GM12878 (cell line): Measurements from ENCODE around the gene MATN3. TPM values are rescaled to one million over a fixed set of nuclear protein-coding genes. Genes with fewer than 3 reads are reported as not detected.

Experiments
- ATAC-seq: fragments of 200-7000 bp; cut with Tn5 transposase; 3 replicates; pipeline ENCODE4 v1.9.1; 2020; ENCODE audit warnings: mild to moderate bottlenecking, moderate library complexity
- BruUV-seq: library from RNA; stranded (reverse); fragments of 400-500 nt; replicated peaks from 2 replicates; lab custom pipeline; 2021; lab: Mats Ljungman, UMichigan
- CTCF ChIA-PET: fragments of 300-600 bp; sonication (Branson Sonifier 250); formaldehyde crosslinking; extraction: SDS; loops from one replicate; lab custom pipeline; 2021; ENCODE audit warnings: inconsistent platforms; lab: Yijun Ruan, JAX
- POLR2A ChIA-PET: fragments of 350-600 bp; formaldehyde crosslinking; extraction: SDS; loops from one replicate; lab custom pipeline; 2021; ENCODE audit warnings: inconsistent platforms; lab: Charles Lee
- RAD21 ChIA-PET: fragments of 300-600 bp; sonication (Branson Sonifier 250); formaldehyde crosslinking; loops from one replicate; lab custom pipeline; 2023; ENCODE audit warnings: antibody characterized with exemption; ENCODE audit not compliant: unreplicated experiment; lab: Charles Lee
- SMC1A ChIA-PET: fragments of 300-600 bp; sonication (Branson Sonifier 250); formaldehyde crosslinking; loops from one replicate; lab custom pipeline; 2023; ENCODE audit not compliant: unreplicated experiment, uncharacterized antibody; lab: Charles Lee
- DNase-seq: peaks from one replicate; pipeline ENCODE4 v3.0.0-alpha.2; 2011; ENCODE audit warnings: low read depth, low spot score
- FAIRE-seq: peaks from 3 replicates; lab custom pipeline; 2011; peaks lifted over from hg19 to GRCh38; lab: Jason Lieb, UNC
- H2AFZ ChIP-seq: 2 replicates; pipeline ENCODE4 v1.6.0; 2011; ENCODE audit warnings: low read depth, low read length, control low read depth; ENCODE audit not compliant: control insufficient read depth
- H3K27ac ChIP-seq: 2 replicates; pipeline ENCODE4 v1.5.1; 2011; ENCODE audit warnings: control low read depth; ENCODE audit not compliant: control insufficient read depth, insufficient read depth
- H3K27me3 ChIP-seq, 2 experiments: replicated peaks in 1 of 2; 2 replicates each; pipeline versions ENCODE4 v1.6.0 to v1.6.1; 2011; ENCODE audit warnings: low read length in 1 of 2; ENCODE audit not compliant: control insufficient read depth in 2 of 2, insufficient read depth in 2 of 2
- H3K36me3 ChIP-seq, 2 experiments: 2 replicates each; pipeline ENCODE4 v1.5.1; 2011; ENCODE audit warnings: low read length in 1 of 2; ENCODE audit not compliant: control insufficient read depth in 2 of 2, insufficient read depth in 2 of 2
- H3K4me1 ChIP-seq: 2 replicates; pipeline ENCODE4 v1.6.1; 2011; ENCODE audit warnings: mild to moderate bottlenecking, low read length, moderate library complexity, mixed read lengths; ENCODE audit not compliant: control insufficient read depth, insufficient read depth
- H3K4me2 ChIP-seq: 2 replicates; pipeline ENCODE4 v1.6.0; 2011; ENCODE audit warnings: control low read depth; ENCODE audit not compliant: control insufficient read depth, insufficient read depth
- H3K4me3 ChIP-seq: fragments of 200-600 bp; sonication (generic); 2 replicates; pipeline ENCODE4 v1.5.1; 2016
- H3K79me2 ChIP-seq: 2 replicates; pipeline ENCODE4 v1.6.0; 2011; ENCODE audit warnings: low read length; ENCODE audit not compliant: control insufficient read depth, insufficient read depth
- H3K9ac ChIP-seq: 2 replicates; pipeline ENCODE4 v1.8.0; 2011; ENCODE audit warnings: low read length, control low read depth, mixed read lengths; ENCODE audit not compliant: control insufficient read depth, insufficient read depth
- H3K9me3 ChIP-seq: replicated peaks from 3 replicates; pipeline ENCODE4 v1.5.1; 2011; ENCODE audit warnings: mild to moderate bottlenecking, low read length; ENCODE audit not compliant: control insufficient read depth, insufficient read depth
- H4K20me1 ChIP-seq: 2 replicates; pipeline ENCODE4 v1.6.0; 2011; ENCODE audit not compliant: control insufficient read depth, insufficient read depth
- EGR1 ChIP-seq, 2 experiments: IDR thresholded peaks; 1 replicate in 1 of 2; 2 replicates in 1 of 2; pipeline ENCODE4 v1.6.1; 2011 to 2012; ENCODE audit warnings: low read depth in 2 of 2, low read length in 2 of 2, borderline replicate concordance in 1 of 2, mild to moderate bottlenecking in 1 of 2, moderate library complexity in 1 of 2
- GABPA ChIP-seq: IDR thresholded peaks from 2 replicates; pipeline ENCODE4 v1.6.1; 2014; ENCODE audit warnings: antibody characterized with exemption, low read depth, mild to moderate bottlenecking, inconsistent platforms
- KAT2A ChIP-seq: conservative IDR thresholded peaks from 2 replicates; pipeline ENCODE4 v1.6.1; 2011; ENCODE audit warnings: low read depth, low read length; ENCODE audit not compliant: control insufficient read depth
- POLR2AphosphoS5 ChIP-seq: IDR thresholded peaks from 2 replicates; pipeline ENCODE4 v1.6.1; 2011; ENCODE audit warnings: mild to moderate bottlenecking, low read length, inconsistent platforms
- RB1 ChIP-seq: fragments of 450-650 bp; formaldehyde crosslinking; IDR thresholded peaks from 2 replicates; pipeline ENCODE4 v1.6.1; 2017; ENCODE audit warnings: mild to moderate bottlenecking, borderline replicate concordance
- SP1 ChIP-seq: IDR thresholded peaks from one replicate; pipeline ENCODE4 v1.6.1; 2011; ENCODE audit warnings: low read depth, low read length
- STAT3 ChIP-seq: IDR thresholded peaks from 2 replicates; pipeline ENCODE4 v1.6.1; 2011; ENCODE audit warnings: low read depth, low read length, improper control_type of control experiment
- WGBS: methylation state at CpG from one replicate; pipeline ENCODE4 v1.1.6; 2016; ENCODE audit warnings: low lambda C conversion rate; ENCODE audit not compliant: insufficient replicate concordance, insufficient coverage; ENCODE audit errors: missing lambda C conversion rate; 5-methylcytosine and 5-hydroxymethylcytosine counted together
- in situ Hi-C: fragments of 300-500 bp; cut with MboI; formaldehyde crosslinking; loops from 9 replicates; pipeline ENCODE4 v1.14.3; 2018; ENCODE audit warnings: mixed read lengths
- intact Hi-C: fragments of 100-400 bp; cut with micrococcal nuclease; formaldehyde crosslinking; loops from one replicate; pipeline ENCODE4 v1.14.2; 2022; ENCODE audit not compliant: unreplicated experiment
- polyA plus RNA-seq, 11 experiments: library from polyadenylated mRNA; depleted of rRNA in 4 of 11; unstranded in 6 of 11; stranded (reverse) in 5 of 11; fragments of >200 nt; fragmentation: Nextera tagmentation in 4 of 11; fragmentation: Illumina TruSeq in 1 of 11; extraction: Ambion mirVana in 4 of 11; extraction: Trizol in 1 of 11; gene quantifications; 1 replicate in 1 of 11; 2 replicates in 10 of 11; pipeline versions ENCODE4 v1.2.1 to v1.2.3, GENCODE V29; 2011 to 2016; ENCODE audit warnings: inconsistent platforms in 2 of 11, missing spikeins in 2 of 11, low read depth in 1 of 11
- total RNA-seq, 4 experiments: library from RNA; depleted of rRNA in 3 of 4; stranded (reverse); fragments of >200 nt in 3 of 4; fragmentation: Illumina TruSeq in 1 of 4; extraction: Trizol in 1 of 4; gene quantifications; 2 replicates each; pipeline versions ENCODE4 v1.2.1 to v1.2.3, GENCODE V29; 2013 to 2021
- TF ChIP-seq, protein P1 (sequence below): IDR thresholded peaks from 2 replicates; pipeline ENCODE4 v1.6.1; 2012; ENCODE audit warnings: mild to moderate bottlenecking, low read depth, low read length
- TF ChIP-seq, protein P2 (sequence below): IDR thresholded peaks from 2 replicates; pipeline ENCODE4 v1.6.1; 2012; ENCODE audit warnings: low read length, inconsistent platforms
- TF ChIP-seq, protein P3 (sequence below): fragments of 450-650 bp; IDR thresholded peaks from 2 replicates; pipeline ENCODE4 v1.6.1; 2017; ENCODE audit warnings: mild to moderate bottlenecking
- TF ChIP-seq, protein P4 (sequence below): fragments of 150-350 bp; IDR thresholded peaks from 2 replicates; pipeline ENCODE4 v1.6.1; 2016; ENCODE audit warnings: low read depth, low read length
- TF ChIP-seq, protein P5 (sequence below): fragments of 450-650 bp; IDR thresholded peaks from 2 replicates; pipeline ENCODE4 v1.6.1; 2014; ENCODE audit warnings: mild to moderate bottlenecking

Gene MATN3
- total and polyA plus RNA-seq, 10 of the 15 experiments (the other 5 are each of a cell fraction or from before 2014, with no cell fraction given): 0.09 TPM; not detected in 9

DNA sequence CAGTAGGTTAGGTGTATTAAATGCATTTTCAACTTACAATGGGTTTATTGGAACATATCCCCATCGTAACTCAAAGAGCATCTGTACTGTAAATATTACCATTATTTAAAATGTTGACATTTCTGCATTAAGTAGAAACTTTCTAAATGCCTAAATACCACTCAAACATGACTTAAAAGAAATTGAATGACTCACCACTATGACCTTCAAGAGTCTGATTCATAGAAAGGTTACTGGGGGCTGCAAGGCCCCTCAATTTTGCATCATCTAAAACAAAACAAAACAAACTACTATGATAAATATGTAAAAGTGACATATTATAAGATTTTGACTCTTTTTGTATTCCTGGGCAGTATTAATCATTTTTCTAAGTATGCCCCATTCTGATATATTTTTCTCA lies 30.2 kb downstream of the MATN3 start:
- in situ Hi-C loops (no loop called here), intact Hi-C loops (no loop called here)
- POLR2A ChIA-PET: no interaction called here
- Histone ChIP-seq H2AFZ (no peak overlapping the region), H3K36me3 (no peaks in the 10 kb centered on the region), H4K20me1 (no peaks in the 10 kb centered on the region), H3K9ac (no peak overlapping the region), H3K79me2 (no peaks in the 10 kb centered on the region), H3K27me3 (no peaks in the 10 kb centered on the region), H3K9me3 (no peaks in the 10 kb centered on the region), H3K27ac (no peak overlapping the region), H3K4me1 (no peaks in the 10 kb centered on the region), H3K4me2 (no peak overlapping the region), H3K4me3 (no peak overlapping the region)
- FAIRE-seq: no peak
- WGBS: 92% methylated on average over 1 of the region's 1 CpG
- TF ChIP-seq SP1 (no peak), GABPA (no peak), RB1 (no peak), POLR2AphosphoS5 (no peak), STAT3 (no peak), KAT2A (no peak), EGR1 (IDR thresholded peaks at IDR 0.05; ENCODE audit: borderline replicate concordance in 1 of 2, low read depth in 2 of 2, low read length in 2 of 2) (no peak)
- TF ChIP-seq, protein P1, sequence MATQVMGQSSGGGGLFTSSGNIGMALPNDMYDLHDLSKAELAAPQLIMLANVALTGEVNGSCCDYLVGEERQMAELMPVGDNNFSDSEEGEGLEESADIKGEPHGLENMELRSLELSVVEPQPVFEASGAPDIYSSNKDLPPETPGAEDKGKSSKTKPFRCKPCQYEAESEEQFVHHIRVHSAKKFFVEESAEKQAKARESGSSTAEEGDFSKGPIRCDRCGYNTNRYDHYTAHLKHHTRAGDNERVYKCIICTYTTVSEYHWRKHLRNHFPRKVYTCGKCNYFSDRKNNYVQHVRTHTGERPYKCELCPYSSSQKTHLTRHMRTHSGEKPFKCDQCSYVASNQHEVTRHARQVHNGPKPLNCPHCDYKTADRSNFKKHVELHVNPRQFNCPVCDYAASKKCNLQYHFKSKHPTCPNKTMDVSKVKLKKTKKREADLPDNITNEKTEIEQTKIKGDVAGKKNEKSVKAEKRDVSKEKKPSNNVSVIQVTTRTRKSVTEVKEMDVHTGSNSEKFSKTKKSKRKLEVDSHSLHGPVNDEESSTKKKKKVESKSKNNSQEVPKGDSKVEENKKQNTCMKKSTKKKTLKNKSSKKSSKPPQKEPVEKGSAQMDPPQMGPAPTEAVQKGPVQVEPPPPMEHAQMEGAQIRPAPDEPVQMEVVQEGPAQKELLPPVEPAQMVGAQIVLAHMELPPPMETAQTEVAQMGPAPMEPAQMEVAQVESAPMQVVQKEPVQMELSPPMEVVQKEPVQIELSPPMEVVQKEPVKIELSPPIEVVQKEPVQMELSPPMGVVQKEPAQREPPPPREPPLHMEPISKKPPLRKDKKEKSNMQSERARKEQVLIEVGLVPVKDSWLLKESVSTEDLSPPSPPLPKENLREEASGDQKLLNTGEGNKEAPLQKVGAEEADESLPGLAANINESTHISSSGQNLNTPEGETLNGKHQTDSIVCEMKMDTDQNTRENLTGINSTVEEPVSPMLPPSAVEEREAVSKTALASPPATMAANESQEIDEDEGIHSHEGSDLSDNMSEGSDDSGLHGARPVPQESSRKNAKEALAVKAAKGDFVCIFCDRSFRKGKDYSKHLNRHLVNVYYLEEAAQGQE: no peak
- TF ChIP-seq, protein P2, sequence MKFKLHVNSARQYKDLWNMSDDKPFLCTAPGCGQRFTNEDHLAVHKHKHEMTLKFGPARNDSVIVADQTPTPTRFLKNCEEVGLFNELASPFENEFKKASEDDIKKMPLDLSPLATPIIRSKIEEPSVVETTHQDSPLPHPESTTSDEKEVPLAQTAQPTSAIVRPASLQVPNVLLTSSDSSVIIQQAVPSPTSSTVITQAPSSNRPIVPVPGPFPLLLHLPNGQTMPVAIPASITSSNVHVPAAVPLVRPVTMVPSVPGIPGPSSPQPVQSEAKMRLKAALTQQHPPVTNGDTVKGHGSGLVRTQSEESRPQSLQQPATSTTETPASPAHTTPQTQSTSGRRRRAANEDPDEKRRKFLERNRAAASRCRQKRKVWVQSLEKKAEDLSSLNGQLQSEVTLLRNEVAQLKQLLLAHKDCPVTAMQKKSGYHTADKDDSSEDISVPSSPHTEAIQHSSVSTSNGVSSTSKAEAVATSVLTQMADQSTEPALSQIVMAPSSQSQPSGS: no peak
- TF ChIP-seq, protein P3, sequence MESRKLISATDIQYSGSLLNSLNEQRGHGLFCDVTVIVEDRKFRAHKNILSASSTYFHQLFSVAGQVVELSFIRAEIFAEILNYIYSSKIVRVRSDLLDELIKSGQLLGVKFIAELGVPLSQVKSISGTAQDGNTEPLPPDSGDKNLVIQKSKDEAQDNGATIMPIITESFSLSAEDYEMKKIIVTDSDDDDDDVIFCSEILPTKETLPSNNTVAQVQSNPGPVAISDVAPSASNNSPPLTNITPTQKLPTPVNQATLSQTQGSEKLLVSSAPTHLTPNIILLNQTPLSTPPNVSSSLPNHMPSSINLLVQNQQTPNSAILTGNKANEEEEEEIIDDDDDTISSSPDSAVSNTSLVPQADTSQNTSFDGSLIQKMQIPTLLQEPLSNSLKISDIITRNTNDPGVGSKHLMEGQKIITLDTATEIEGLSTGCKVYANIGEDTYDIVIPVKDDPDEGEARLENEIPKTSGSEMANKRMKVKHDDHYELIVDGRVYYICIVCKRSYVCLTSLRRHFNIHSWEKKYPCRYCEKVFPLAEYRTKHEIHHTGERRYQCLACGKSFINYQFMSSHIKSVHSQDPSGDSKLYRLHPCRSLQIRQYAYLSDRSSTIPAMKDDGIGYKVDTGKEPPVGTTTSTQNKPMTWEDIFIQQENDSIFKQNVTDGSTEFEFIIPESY: no peak
- TF ChIP-seq, protein P4, sequence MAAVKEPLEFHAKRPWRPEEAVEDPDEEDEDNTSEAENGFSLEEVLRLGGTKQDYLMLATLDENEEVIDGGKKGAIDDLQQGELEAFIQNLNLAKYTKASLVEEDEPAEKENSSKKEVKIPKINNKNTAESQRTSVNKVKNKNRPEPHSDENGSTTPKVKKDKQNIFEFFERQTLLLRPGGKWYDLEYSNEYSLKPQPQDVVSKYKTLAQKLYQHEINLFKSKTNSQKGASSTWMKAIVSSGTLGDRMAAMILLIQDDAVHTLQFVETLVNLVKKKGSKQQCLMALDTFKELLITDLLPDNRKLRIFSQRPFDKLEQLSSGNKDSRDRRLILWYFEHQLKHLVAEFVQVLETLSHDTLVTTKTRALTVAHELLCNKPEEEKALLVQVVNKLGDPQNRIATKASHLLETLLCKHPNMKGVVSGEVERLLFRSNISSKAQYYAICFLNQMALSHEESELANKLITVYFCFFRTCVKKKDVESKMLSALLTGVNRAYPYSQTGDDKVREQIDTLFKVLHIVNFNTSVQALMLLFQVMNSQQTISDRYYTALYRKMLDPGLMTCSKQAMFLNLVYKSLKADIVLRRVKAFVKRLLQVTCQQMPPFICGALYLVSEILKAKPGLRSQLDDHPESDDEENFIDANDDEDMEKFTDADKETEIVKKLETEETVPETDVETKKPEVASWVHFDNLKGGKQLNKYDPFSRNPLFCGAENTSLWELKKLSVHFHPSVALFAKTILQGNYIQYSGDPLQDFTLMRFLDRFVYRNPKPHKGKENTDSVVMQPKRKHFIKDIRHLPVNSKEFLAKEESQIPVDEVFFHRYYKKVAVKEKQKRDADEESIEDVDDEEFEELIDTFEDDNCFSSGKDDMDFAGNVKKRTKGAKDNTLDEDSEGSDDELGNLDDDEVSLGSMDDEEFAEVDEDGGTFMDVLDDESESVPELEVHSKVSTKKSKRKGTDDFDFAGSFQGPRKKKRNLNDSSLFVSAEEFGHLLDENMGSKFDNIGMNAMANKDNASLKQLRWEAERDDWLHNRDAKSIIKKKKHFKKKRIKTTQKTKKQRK: no peak
- TF ChIP-seq, protein P5, sequence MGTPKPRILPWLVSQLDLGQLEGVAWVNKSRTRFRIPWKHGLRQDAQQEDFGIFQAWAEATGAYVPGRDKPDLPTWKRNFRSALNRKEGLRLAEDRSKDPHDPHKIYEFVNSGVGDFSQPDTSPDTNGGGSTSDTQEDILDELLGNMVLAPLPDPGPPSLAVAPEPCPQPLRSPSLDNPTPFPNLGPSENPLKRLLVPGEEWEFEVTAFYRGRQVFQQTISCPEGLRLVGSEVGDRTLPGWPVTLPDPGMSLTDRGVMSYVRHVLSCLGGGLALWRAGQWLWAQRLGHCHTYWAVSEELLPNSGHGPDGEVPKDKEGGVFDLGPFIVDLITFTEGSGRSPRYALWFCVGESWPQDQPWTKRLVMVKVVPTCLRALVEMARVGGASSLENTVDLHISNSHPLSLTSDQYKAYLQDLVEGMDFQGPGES: no peak
- BruUV-seq: no TSS peak
- SMC1A ChIA-PET: interaction anchor here (0.6 kb wide), 1 partner anchor 32 kb away, joined by 3 read pairs; no protein-coding TSS in a partner anchor
- CTCF ChIA-PET: interaction anchor here (1.1 to 1.8 kb wide), 2 partner anchors 26 to 33 kb away, joined by 4 to 7 read pairs; no protein-coding TSS in a partner anchor
- RAD21 ChIA-PET: no interaction called here
- DNase-seq: no peak
- no peak for ATAC-seq
